HEK293 (cell line): ENCODE measurements around the gene BAZ2B.

Experiments
- AEBP2 ChIP-seq: fragments of 450-650 bp; formaldehyde crosslinking; IDR thresholded peaks from 2 replicates; pipeline ENCODE4 v1.5.1; 2016; ENCODE audit warnings: missing biosample characterization, missing genetic modification characterization, borderline replicate concordance
- ATF2 ChIP-seq: fragments of 450-650 bp; formaldehyde crosslinking; IDR thresholded peaks from 2 replicates; pipeline ENCODE4 v1.5.1; 2016; ENCODE audit warnings: missing biosample characterization, missing genetic modification characterization, low read depth
- BCL11A ChIP-seq: fragments of 450-650 bp; formaldehyde crosslinking; IDR thresholded peaks from 2 replicates; pipeline ENCODE4 v1.5.1; 2016; ENCODE audit warnings: low read depth, missing biosample characterization, missing genetic modification characterization
- FEZF1 ChIP-seq: fragments of 450-650 bp; formaldehyde crosslinking; IDR thresholded peaks from 2 replicates; pipeline ENCODE4 v1.5.1; 2016; ENCODE audit warnings: missing biosample characterization, missing genetic modification characterization
- GLI2 ChIP-seq: fragments of 450-650 bp; formaldehyde crosslinking; IDR thresholded peaks from 2 replicates; pipeline ENCODE4; 2017; ENCODE audit warnings: missing biosample characterization, missing genetic modification characterization, low read depth, borderline replicate concordance
- GLI4 ChIP-seq: fragments of 450-650 bp; formaldehyde crosslinking; IDR thresholded peaks from 2 replicates; pipeline ENCODE4 v1.5.1; 2016; ENCODE audit warnings: missing biosample characterization, missing genetic modification characterization
- HOXD13 ChIP-seq: sonication (generic); formaldehyde crosslinking; IDR thresholded peaks from 2 replicates; pipeline ENCODE4 v1.8.0; 2022; ENCODE audit warnings: missing genetic modification reagents, borderline replicate concordance
- KLF10 ChIP-seq: fragments of 450-650 bp; IDR thresholded peaks from 2 replicates; pipeline ENCODE4 v1.5.1; 2018; ENCODE audit warnings: missing biosample characterization, mild to moderate bottlenecking, missing genetic modification characterization
- YY2 ChIP-seq: fragments of 450-650 bp; formaldehyde crosslinking; IDR thresholded peaks from 2 replicates; pipeline ENCODE4 v1.5.1; 2016; ENCODE audit warnings: missing biosample characterization, missing genetic modification characterization
- ZBTB26 ChIP-seq: fragments of 450-650 bp; formaldehyde crosslinking; optimal IDR thresholded peaks from 2 replicates; pipeline ENCODE3; 2016; ENCODE audit warnings: missing biosample characterization, mild to moderate bottlenecking, missing genetic modification characterization
- ZBTB6 ChIP-seq: fragments of 450-650 bp; formaldehyde crosslinking; IDR thresholded peaks from 2 replicates; pipeline ENCODE4 v1.5.1; 2017; ENCODE audit warnings: missing biosample characterization, missing genetic modification characterization
- ZEB2 ChIP-seq: fragments of 450-650 bp; formaldehyde crosslinking; IDR thresholded peaks from 2 replicates; pipeline ENCODE4 v1.5.1; 2016; ENCODE audit warnings: missing biosample characterization, missing genetic modification characterization
- ZNF114 ChIP-seq: fragments of 450-650 bp; formaldehyde crosslinking; IDR thresholded peaks from 2 replicates; pipeline ENCODE4 v1.5.0; 2017; ENCODE audit warnings: missing biosample characterization, missing genetic modification characterization
- ZNF211 ChIP-seq: fragments of 450-650 bp; formaldehyde crosslinking; IDR thresholded peaks from 2 replicates; pipeline ENCODE4 v1.5.1; 2016; ENCODE audit warnings: low read depth, missing biosample characterization, missing genetic modification characterization
- ZNF248 ChIP-seq: fragments of 450-650 bp; formaldehyde crosslinking; IDR thresholded peaks from 2 replicates; pipeline ENCODE4 v1.5.1; 2017; ENCODE audit warnings: missing biosample characterization, missing genetic modification characterization
- ZNF48 ChIP-seq: fragments of 450-650 bp; formaldehyde crosslinking; IDR thresholded peaks from 2 replicates; pipeline ENCODE4 v1.5.1; 2016; ENCODE audit warnings: missing biosample characterization, missing genetic modification characterization
- ZNF518A ChIP-seq: fragments of 450-650 bp; formaldehyde crosslinking; conservative IDR thresholded peaks from 2 replicates; pipeline ENCODE4 v1.5.1; 2016; ENCODE audit warnings: low read depth, missing biosample characterization, missing genetic modification characterization
- ZNF521 ChIP-seq: fragments of 450-650 bp; formaldehyde crosslinking; IDR thresholded peaks from 2 replicates; pipeline ENCODE4 v1.5.1; 2017; ENCODE audit warnings: missing biosample characterization, mild to moderate bottlenecking, missing genetic modification characterization
- ZNF530 ChIP-seq: fragments of 450-650 bp; formaldehyde crosslinking; IDR thresholded peaks from 2 replicates; pipeline ENCODE4 v1.5.1; 2016; ENCODE audit warnings: low read depth, missing biosample characterization, missing genetic modification characterization
- ZNF580 ChIP-seq: fragments of 450-650 bp; formaldehyde crosslinking; IDR thresholded peaks from 2 replicates; pipeline ENCODE4 v1.5.1; 2016; ENCODE audit warnings: missing biosample characterization, missing genetic modification characterization
- ZNF610 ChIP-seq: fragments of 450-650 bp; formaldehyde crosslinking; IDR thresholded peaks from 2 replicates; pipeline ENCODE4 v1.5.1; 2016; ENCODE audit warnings: missing biosample characterization, missing genetic modification characterization, borderline replicate concordance
- ZNF654 ChIP-seq: fragments of 450-650 bp; formaldehyde crosslinking; IDR thresholded peaks from 2 replicates; pipeline ENCODE4 v1.5.1; 2016; ENCODE audit warnings: low read depth, missing biosample characterization, missing genetic modification characterization
- ZNF692 ChIP-seq: fragments of 450-650 bp; formaldehyde crosslinking; IDR thresholded peaks from 2 replicates; pipeline ENCODE4 v1.5.1; 2016; ENCODE audit warnings: missing biosample characterization, missing genetic modification characterization
- ZNF707 ChIP-seq: fragments of 450-650 bp; formaldehyde crosslinking; IDR thresholded peaks from 2 replicates; pipeline ENCODE4 v1.5.1; 2016; ENCODE audit warnings: missing biosample characterization, missing genetic modification characterization
- ZNF768 ChIP-seq: fragments of 450-650 bp; formaldehyde crosslinking; IDR thresholded peaks from 2 replicates; pipeline ENCODE4 v1.5.1; 2018; ENCODE audit warnings: missing biosample characterization, mild to moderate bottlenecking, missing genetic modification characterization
- ZNF776 ChIP-seq: fragments of 450-650 bp; formaldehyde crosslinking; IDR thresholded peaks from 2 replicates; pipeline ENCODE4 v1.5.0; 2017; ENCODE audit warnings: missing biosample characterization, missing genetic modification characterization, borderline replicate concordance
- ZNF837 ChIP-seq: fragments of 450-650 bp; formaldehyde crosslinking; IDR thresholded peaks from 2 replicates; pipeline ENCODE4 v1.5.1; 2016; ENCODE audit warnings: missing biosample characterization, missing genetic modification characterization
- ZNF843 ChIP-seq: fragments of 450-650 bp; formaldehyde crosslinking; IDR thresholded peaks from 2 replicates; pipeline ENCODE4 v1.5.1; 2016; ENCODE audit warnings: missing biosample characterization, missing genetic modification characterization

Gene BAZ2B

GRCh38 chr2:159285929-159286708 is 330.2 kb downstream of the BAZ2B start, which contains the start of gene WDSUB1 (continued):
- TF ChIP-seq ZNF843 (tag by site-specific recombination) (peak; percentile 28; the same call in 1 of the 2 replicates), ZNF610 (no peak), GLI4 (tag by site-specific recombination) (no peak), ZNF530 (no peak), ZNF837 (no peak), ZNF692 (tag by site-specific recombination) (no peak; the same call in 1 of the 2 replicates), ZNF248 (tag by site-specific recombination) (no peak), AEBP2 (tag by site-specific recombination) (no peak), KLF10 (tag by site-specific recombination) (0 out of 2 replicates have a peak, but pooled peaks have one; percentile 14), ZNF707 (tag by site-specific recombination) (no peak), ZNF521 (no peak), ATF2 (tag by site-specific recombination) (no peak), GLI2 (tag by site-specific recombination) (no peak), ZBTB6 (tag by site-specific recombination) (no peak), BCL11A (tag by site-specific recombination) (no peak), ZNF518A (tag by site-specific recombination) (no peak), ZNF654 (tag by site-specific recombination) (no peak), ZBTB26 (tag by site-specific recombination) (peak; percentile 62), ZNF114 (tag by site-specific recombination) (no peak), FEZF1 (no peak), ZNF580 (tag by site-specific recombination) (no peak), ZNF211 (tag by site-specific recombination) (no peak), ZEB2 (peak; percentile 64; the same call in 1 of the 2 replicates), ZNF48 (tag by site-specific recombination) (no peak), YY2 (tag by site-specific recombination) (no peak), ZNF776 (tag by site-specific recombination) (no peak), ZNF768 (tag by site-specific recombination) (no peak), HOXD13 (CRISPR knock-in tag) (no peak)
